Measurements from ENCODE around the gene FLNB.

- TF ChIP-seq ZFP30 (CRISPR knock-in tag; IDR thresholded peaks at IDR 0.05) (no peak), ISL1 (CRISPR knock-in tag; IDR thresholded peaks at IDR 0.05) (no peak), ZNF565 (CRISPR knock-in tag; conservative IDR thresholded peaks at IDR 0.05; ENCODE audit: low read depth) (no peak), CSDC2 (CRISPR knock-in tag; IDR thresholded peaks at IDR 0.05) (no peak), BACH2 (CRISPR knock-in tag; IDR thresholded peaks at IDR 0.05; ENCODE audit: borderline replicate concordance) (no peak), TCF4 (CRISPR knock-in tag; IDR thresholded peaks at IDR 0.05; ENCODE audit: borderline replicate concordance) (no peak), ZFP3 (CRISPR knock-in tag; IDR thresholded peaks at IDR 0.05) (no peak)
Measured at GRCh38 chr3:58180099-58180880, 172.1 kb downstream of the FLNB start.

Measured in SK-N-SH treated with all-trans-retinoic acid at 6 μM for 48 hours (cell line).